GM18511 (cell line): Measurements from ENCODE around the gene PUS3.
"Not testable (repeated sequence)": the region's sequence is repeated elsewhere in the genome, so short reads cannot be mapped to it uniquely, and the experiment has no call there.

Experiments used
- ATAC-seq: cut with Tn5 transposase; IDR thresholded peaks from one replicate; pipeline ENCODE4 v1.9.1; 2021; ENCODE audit warnings: mild to moderate bottlenecking, moderate library complexity; ENCODE audit not compliant: unreplicated experiment

PUS3 gene

GRCh38 chr11:125873881-125874555 lies 29.0 kb downstream of the PUS3 start:
- ATAC-seq: no peak

GRCh38 chr11:125872138-125872491 lies 30.9 kb downstream of the PUS3 start:
- no peak for ATAC-seq

- ATAC-seq: no peak
Observed at GRCh38 chr11:125871391-125872137, 31.4 kb downstream of the PUS3 start.

- no peak for ATAC-seq
Observed at GRCh38 chr11:125869521-125869920, 33.5 kb downstream of the PUS3 start.

DNA sequence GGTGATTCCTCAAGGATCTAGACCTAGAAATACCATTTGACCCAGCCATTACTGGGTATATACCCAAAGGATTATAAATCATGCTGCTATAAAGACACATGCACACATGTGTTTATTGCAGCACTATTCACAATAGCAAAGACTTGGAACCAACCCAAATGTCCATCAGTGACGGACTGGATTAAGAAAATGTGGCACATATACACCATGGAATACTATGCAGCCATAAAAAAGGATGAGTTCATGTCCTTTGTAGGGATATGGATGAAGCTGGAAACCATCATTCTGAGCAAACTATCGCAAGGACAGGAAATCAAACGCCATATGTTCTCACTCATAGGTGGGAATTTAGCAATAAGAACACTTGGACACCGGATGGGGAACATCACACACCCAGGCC lies 37.7 kb downstream of the PUS3 start:
- ATAC-seq: not testable (repeated sequence)

DNA sequence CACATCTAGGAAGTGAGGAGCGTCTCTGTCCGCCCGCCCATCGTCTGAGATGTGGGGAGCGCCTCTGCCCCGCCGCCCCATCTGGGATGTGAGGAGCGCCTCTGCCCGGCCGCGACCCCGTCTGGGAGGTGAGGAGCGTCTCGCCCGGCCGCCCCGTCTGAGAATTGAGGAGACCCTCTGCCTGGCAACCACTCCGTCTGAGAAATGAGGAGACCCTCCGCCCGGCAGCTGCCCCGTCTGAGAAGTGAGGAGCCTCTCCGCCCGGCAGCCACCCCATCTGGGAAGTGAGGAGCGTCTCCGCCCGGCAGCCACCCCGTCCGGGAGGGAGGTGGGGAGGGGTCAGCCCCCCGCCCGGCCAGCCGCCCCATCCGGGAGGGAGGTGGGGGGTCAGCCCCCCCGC lies 40.2 kb downstream of the PUS3 start:
- ATAC-seq: not testable (repeated sequence)

- ATAC-seq: not testable (repeated sequence)
Observed at GRCh38 chr11:125857670-125858069, 45.3 kb downstream of the PUS3 start.

- no peak for ATAC-seq
Observed at GRCh38 chr11:125846188-125846587, 56.8 kb downstream of the PUS3 start.
